SK-N-SH (cell line): ENCODE measurements around the gene WASHC3. TPM values are rescaled to one million over a fixed set of nuclear protein-coding genes. Genes with fewer than 3 reads are reported as not detected.

ENCODE experiments used
- CTCF ChIA-PET: fragments of 300-600, 350-600 bp; formaldehyde crosslinking; extraction: SDS; loops from one replicate; lab custom pipeline; 2021; lab: Yijun Ruan, JAX
- POLR2A ChIA-PET: fragments of 350-600 bp; sonication (Branson Sonifier 250); formaldehyde crosslinking; extraction: SDS; loops from one replicate; lab custom pipeline; 2020; ENCODE audit warnings: antibody characterized with exemption, inconsistent platforms; lab: Yijun Ruan, JAX
- DNase-seq: peaks from one replicate; pipeline ENCODE4 v3.0.0; 2012
- H2AFZ ChIP-seq: fragments of 200-600 bp; sonication (generic); 2 replicates; pipeline ENCODE4 v1.8.1; 2016; ENCODE audit warnings: antibody characterized with exemption, mild to moderate bottlenecking, low read depth
- H3F3A ChIP-seq: fragments of 200-600 bp; sonication (generic); replicated peaks from 2 replicates; pipeline ENCODE3; 2016; ENCODE audit warnings: antibody characterized with exemption, mild to moderate bottlenecking; ENCODE audit not compliant: insufficient read depth
- H3K27ac ChIP-seq, 2 experiments: fragments of 200-500 bp in 1 of 2; fragments of 200-600 bp in 1 of 2; sonication (Bioruptor generic) in 1 of 2; sonication (generic), shearing (Covaris generic) in 1 of 2; 2 replicates each; pipeline versions ENCODE4 v1.5.1 to v1.6.1; 2014 to 2016; ENCODE audit warnings: low read depth in 2 of 2, inconsistent platforms in 1 of 2, low read length in 1 of 2, mild to moderate bottlenecking in 1 of 2, mixed read lengths in 1 of 2
- H3K27me3 ChIP-seq: fragments of 200-600 bp; sonication (generic), shearing (Covaris generic); 2 replicates; pipeline ENCODE4 v1.6.1; 2016; ENCODE audit warnings: mixed run types; ENCODE audit not compliant: insufficient read depth
- H3K36me3 ChIP-seq, 2 experiments: fragments of 200-500 bp in 1 of 2; fragments of 200-600 bp in 1 of 2; sonication (Bioruptor generic) in 1 of 2; sonication (generic) in 1 of 2; replicated peaks in 1 of 2; 2 replicates each; pipeline versions ENCODE3 to v1.5.1; 2014 to 2016; ENCODE audit warnings: low read length in 1 of 2, mild to moderate bottlenecking in 1 of 2; ENCODE audit not compliant: insufficient read depth in 2 of 2, control insufficient read depth in 1 of 2
- H3K4me1 ChIP-seq, 2 experiments: fragments of 200-500 bp in 1 of 2; fragments of 200-600 bp in 1 of 2; sonication (Bioruptor generic) in 1 of 2; sonication (generic), shearing (Covaris generic) in 1 of 2; 2 replicates each; pipeline versions ENCODE4 v1.5.1 to v1.6.1; 2014 to 2016; ENCODE audit warnings: low read depth in 1 of 2, low read length in 1 of 2, mixed run types in 1 of 2; ENCODE audit not compliant: insufficient read depth in 2 of 2, control insufficient read depth in 1 of 2
- H3K4me2 ChIP-seq: fragments of 200-600 bp; sonication (generic), shearing (Covaris generic); 2 replicates; pipeline ENCODE4 v1.6.1; 2017; ENCODE audit warnings: mixed run types
- H3K4me3 ChIP-seq, 2 experiments: fragments of 200-500 bp in 1 of 2; fragments of 200-600 bp in 1 of 2; sonication (Bioruptor generic) in 1 of 2; sonication (generic), shearing (Covaris generic) in 1 of 2; 2 replicates each; pipeline versions ENCODE4 v1.5.1 to v1.8.1; 2014 to 2016; ENCODE audit warnings: low read depth in 2 of 2, inconsistent platforms in 1 of 2, low read length in 1 of 2, mild to moderate bottlenecking in 1 of 2, mixed read lengths in 1 of 2, moderate library complexity in 1 of 2
- H3K79me2 ChIP-seq: fragments of 200-600 bp; sonication (generic); 2 replicates; pipeline ENCODE4 v1.8.1; 2017; ENCODE audit warnings: mild to moderate bottlenecking; ENCODE audit not compliant: insufficient read depth
- H3K9ac ChIP-seq: fragments of 200-600 bp; sonication (generic); 2 replicates; pipeline ENCODE4 v1.6.1; 2017; ENCODE audit warnings: mixed run types
- H3K9me2 ChIP-seq: fragments of 200-600 bp; sonication (generic); 2 replicates; pipeline ENCODE4 v1.6.1; 2017; ENCODE audit warnings: mixed run types
- H3K9me3 ChIP-seq: fragments of 200-600 bp; sonication (generic); 2 replicates; pipeline ENCODE4 v1.6.1; 2017; ENCODE audit warnings: mixed run types, mild to moderate bottlenecking, moderate library complexity
- H4K20me1 ChIP-seq: fragments of 200-600 bp; sonication (generic); 2 replicates; pipeline ENCODE4 v1.6.1; 2017; ENCODE audit warnings: mild to moderate bottlenecking, mixed run types; ENCODE audit not compliant: insufficient read depth
- CHD2 ChIP-seq: fragments of 150-350 bp; IDR thresholded peaks from 2 replicates; pipeline ENCODE4 v1.6.1; 2018; ENCODE audit warnings: low read length; ENCODE audit not compliant: partially characterized antibody
- ELF1 ChIP-seq: IDR thresholded peaks from 2 replicates; pipeline ENCODE4 v1.4.0; 2012
- EP300 ChIP-seq, 2 experiments: IDR thresholded peaks; 2 replicates each; pipeline versions ENCODE4 v1.4.0 to v1.6.1; 2012; ENCODE audit warnings: borderline replicate concordance in 1 of 2, low read depth in 1 of 2, low read length in 1 of 2
- GABPA ChIP-seq: IDR thresholded peaks from 2 replicates; pipeline ENCODE4 v1.4.0; 2012; ENCODE audit warnings: low read depth, mild to moderate bottlenecking
- MXI1 ChIP-seq: IDR thresholded peaks from 2 replicates; pipeline ENCODE4 v1.6.1; 2012; ENCODE audit warnings: mild to moderate bottlenecking, low read depth, low read length, improper control_type of control experiment
- PBX3 ChIP-seq: IDR thresholded peaks from 2 replicates; pipeline ENCODE4; 2012
- POLR2AphosphoS5 ChIP-seq: IDR thresholded peaks from 2 replicates; pipeline ENCODE4 v1.6.1; 2012; ENCODE audit warnings: low read depth, low read length
- RCOR1 ChIP-seq: fragments of 150-350 bp; IDR thresholded peaks from 2 replicates; pipeline ENCODE4 v1.6.1; 2017; ENCODE audit warnings: antibody characterized with exemption, low read length
- RXRA ChIP-seq: IDR thresholded peaks from 2 replicates; pipeline ENCODE4 v1.4.0; 2012; ENCODE audit warnings: low read depth, mild to moderate bottlenecking, borderline replicate concordance
- SIN3A ChIP-seq: IDR thresholded peaks from 2 replicates; pipeline ENCODE4 v1.6.1; 2012; ENCODE audit warnings: low read depth, mild to moderate bottlenecking, low read length, moderate library complexity, borderline replicate concordance
- SMC3 ChIP-seq: IDR thresholded peaks from 2 replicates; pipeline ENCODE4 v1.6.1; 2012; ENCODE audit warnings: low read depth, low read length, improper control_type of control experiment
- WGBS: methylation state at CpG from one replicate; pipeline ENCODE4 v1.1.6; 2017; ENCODE audit warnings: low lambda C conversion rate; 5-methylcytosine and 5-hydroxymethylcytosine counted together
- polyA plus RNA-seq, 3 experiments: library from polyadenylated mRNA; depleted of rRNA; stranded (reverse); fragments of >200 nt; gene quantifications; 2 replicates each; pipeline ENCODE4 v1.2.3, GENCODE V29; 2012
- TF ChIP-seq, protein P1 (sequence below): IDR thresholded peaks from 2 replicates; pipeline ENCODE4 v1.4.0; 2012; ENCODE audit warnings: low read depth, borderline replicate concordance
- TF ChIP-seq, protein P2 (sequence below): fragments of 200-600 bp; sonication (generic); IDR thresholded peaks from 2 replicates; pipeline ENCODE4 v1.6.1; 2017; ENCODE audit warnings: antibody characterized with exemption, mild to moderate bottlenecking, moderate library complexity

The WASHC3 gene
- polyA plus RNA-seq (2012; rRNA removed) = 28.5 and 32.0 TPM in 2 replicates
- 36.2 and 43.6 TPM in 2 replicates for polyA plus RNA-seq (2012; cell fraction: cytosol; rRNA removed)
- 11.4 and 21.4 TPM in 2 replicates for polyA plus RNA-seq (2012; cell fraction: nucleus; rRNA removed)

DNA sequence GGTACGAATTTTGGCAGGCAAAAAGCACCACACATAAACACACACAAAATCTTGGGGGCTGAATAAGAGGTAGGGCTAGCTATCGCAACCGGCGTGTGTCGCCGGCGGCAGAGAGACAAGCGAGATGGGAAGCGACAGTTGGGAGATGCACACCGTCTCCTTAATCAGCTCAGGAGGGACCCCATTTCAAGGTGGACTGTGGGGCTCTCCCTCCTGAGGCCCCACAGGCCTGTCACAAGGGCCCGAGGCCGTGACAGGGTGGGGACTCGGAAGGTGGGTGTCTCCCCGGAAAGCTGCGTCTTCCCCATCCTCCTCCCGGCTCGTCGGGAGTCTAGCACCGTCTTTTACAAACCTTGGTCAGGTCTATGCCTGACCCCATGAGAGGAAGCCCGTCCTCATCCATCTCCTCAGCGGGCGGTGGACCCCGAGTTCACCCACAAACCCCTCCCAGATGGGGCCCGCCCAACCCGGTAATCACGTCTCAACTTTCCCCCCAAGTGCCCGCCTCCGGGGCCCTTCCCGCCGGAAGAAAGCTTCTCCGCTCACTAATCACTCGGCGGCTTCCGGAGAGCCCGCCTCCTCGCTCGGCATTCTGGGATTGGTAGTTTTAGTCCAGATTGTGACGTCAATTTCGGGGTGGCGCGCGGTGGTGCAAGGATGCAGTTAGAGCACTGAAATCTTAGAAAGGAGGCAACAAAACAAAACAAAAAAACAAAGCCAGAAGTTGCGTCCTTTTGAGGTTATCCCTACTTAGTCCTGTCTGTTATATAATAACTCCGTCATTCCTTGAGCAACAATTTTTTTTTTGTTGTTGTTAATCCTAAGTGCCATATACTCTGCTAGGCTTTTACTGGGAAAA lies at the start of gene WASHC3:
Gene WASHC3, minus strand, starts transcription at position 432 of the 859 bp plus-strand sequence. Its CDS starts 29 bp downstream, at position 403.
- Histone ChIP-seq H3K27ac (peak within 1 kb of the TSS; percentile 24 to 81; a peak in 3 of 4 replicates), H2AFZ (peak within 1 kb of the TSS; percentile 96), H3K9me3 (no peaks in the 10 kb centered on the region), H3K79me2 (no peaks in the 10 kb centered on the region), H3K36me3 (peaks cover 1 to 10% of the 10 kb centered on the region in 2 experiments), H3K4me2 (peak within 1 kb of the TSS; percentile 92), H3K9me2 (no peaks in the 10 kb centered on the region), H4K20me1 (no peaks in the 10 kb centered on the region), H3K4me1 (no peaks in the 10 kb centered on the region; a peak in 2 of 4 replicates), H3K4me3 (peak within 1 kb of the TSS; percentile 90 to 97), H3K9ac (peak within 1 kb of the TSS; percentile 84), H3F3A (no peaks in the 10 kb centered on the region), H3K27me3 (no peaks in the 10 kb centered on the region)
- DNase-seq = peak; percentile 84
- peak; percentile 90 for TF ChIP-seq GABPA
- no peak for TF ChIP-seq EP300 (IDR thresholded peaks at IDR 0.05; ENCODE audit: borderline replicate concordance in 1 of 2, low read depth in 1 of 2, low read length in 1 of 2)
- no peak for TF ChIP-seq RXRA
- TF ChIP-seq, protein P1, sequence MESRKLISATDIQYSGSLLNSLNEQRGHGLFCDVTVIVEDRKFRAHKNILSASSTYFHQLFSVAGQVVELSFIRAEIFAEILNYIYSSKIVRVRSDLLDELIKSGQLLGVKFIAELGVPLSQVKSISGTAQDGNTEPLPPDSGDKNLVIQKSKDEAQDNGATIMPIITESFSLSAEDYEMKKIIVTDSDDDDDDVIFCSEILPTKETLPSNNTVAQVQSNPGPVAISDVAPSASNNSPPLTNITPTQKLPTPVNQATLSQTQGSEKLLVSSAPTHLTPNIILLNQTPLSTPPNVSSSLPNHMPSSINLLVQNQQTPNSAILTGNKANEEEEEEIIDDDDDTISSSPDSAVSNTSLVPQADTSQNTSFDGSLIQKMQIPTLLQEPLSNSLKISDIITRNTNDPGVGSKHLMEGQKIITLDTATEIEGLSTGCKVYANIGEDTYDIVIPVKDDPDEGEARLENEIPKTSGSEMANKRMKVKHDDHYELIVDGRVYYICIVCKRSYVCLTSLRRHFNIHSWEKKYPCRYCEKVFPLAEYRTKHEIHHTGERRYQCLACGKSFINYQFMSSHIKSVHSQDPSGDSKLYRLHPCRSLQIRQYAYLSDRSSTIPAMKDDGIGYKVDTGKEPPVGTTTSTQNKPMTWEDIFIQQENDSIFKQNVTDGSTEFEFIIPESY = peak; percentile 86
- TF ChIP-seq MXI1 = peak; percentile 38; the same call in 1 of the 2 replicates
- TF ChIP-seq RCOR1 = no peak; the same call in 1 of the 2 replicates
- TF ChIP-seq POLR2AphosphoS5 = peak; percentile 78
- TF ChIP-seq CHD2 = peak; percentile 96
- TF ChIP-seq SMC3 = no peak
- 0 out of 2 replicates have a peak, but pooled peaks have one; percentile 46 for TF ChIP-seq SIN3A
- TF ChIP-seq, protein P2, sequence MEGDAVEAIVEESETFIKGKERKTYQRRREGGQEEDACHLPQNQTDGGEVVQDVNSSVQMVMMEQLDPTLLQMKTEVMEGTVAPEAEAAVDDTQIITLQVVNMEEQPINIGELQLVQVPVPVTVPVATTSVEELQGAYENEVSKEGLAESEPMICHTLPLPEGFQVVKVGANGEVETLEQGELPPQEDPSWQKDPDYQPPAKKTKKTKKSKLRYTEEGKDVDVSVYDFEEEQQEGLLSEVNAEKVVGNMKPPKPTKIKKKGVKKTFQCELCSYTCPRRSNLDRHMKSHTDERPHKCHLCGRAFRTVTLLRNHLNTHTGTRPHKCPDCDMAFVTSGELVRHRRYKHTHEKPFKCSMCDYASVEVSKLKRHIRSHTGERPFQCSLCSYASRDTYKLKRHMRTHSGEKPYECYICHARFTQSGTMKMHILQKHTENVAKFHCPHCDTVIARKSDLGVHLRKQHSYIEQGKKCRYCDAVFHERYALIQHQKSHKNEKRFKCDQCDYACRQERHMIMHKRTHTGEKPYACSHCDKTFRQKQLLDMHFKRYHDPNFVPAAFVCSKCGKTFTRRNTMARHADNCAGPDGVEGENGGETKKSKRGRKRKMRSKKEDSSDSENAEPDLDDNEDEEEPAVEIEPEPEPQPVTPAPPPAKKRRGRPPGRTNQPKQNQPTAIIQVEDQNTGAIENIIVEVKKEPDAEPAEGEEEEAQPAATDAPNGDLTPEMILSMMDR = no peak
- peak; percentile 83 for TF ChIP-seq PBX3
- TF ChIP-seq ELF1 = peak; percentile 87; the same call in 1 of the 2 replicates
- CTCF ChIA-PET = no interaction called here
- WGBS = 2% methylated on average over 41 of the region's 44 CpGs
- POLR2A ChIA-PET = interaction anchor here (1.2 kb wide), 1 partner anchor 58 kb away, joined by 3 read pairs; the partner anchor contains the start of gene NUP37
